PFSK-1 (cell line): ENCODE results near the gene COL25A1. TPM values are rescaled to one million over a fixed set of nuclear protein-coding genes. Genes with fewer than 3 reads are reported as not detected.

Experiments
- FOXP2 ChIP-seq: optimal IDR thresholded peaks from 2 replicates; pipeline ENCODE3; 2011; ENCODE audit warnings: borderline replicate concordance, control low read depth, inconsistent platforms; ENCODE audit not compliant: insufficient read depth; ENCODE audit errors: extremely low read length, extremely low read depth
- POLR2AphosphoS5 ChIP-seq: IDR thresholded peaks from 2 replicates; pipeline ENCODE4 v1.6.1; 2012; ENCODE audit warnings: low read depth, mild to moderate bottlenecking, control low read depth, low read length, moderate library complexity
- SIN3A ChIP-seq: IDR thresholded peaks from 2 replicates; pipeline ENCODE4 v1.6.1; 2012; ENCODE audit warnings: mild to moderate bottlenecking, low read length, moderate library complexity, borderline replicate concordance; ENCODE audit not compliant: insufficient read depth
- TAF1 ChIP-seq: IDR thresholded peaks from 2 replicates; pipeline ENCODE4 v1.6.1; 2012; ENCODE audit warnings: low read length, control low read depth, borderline replicate concordance; ENCODE audit not compliant: insufficient read depth
- polyA plus RNA-seq: library from polyadenylated mRNA; unstranded; fragments of >200 nt; gene quantifications from one replicate; pipeline ENCODE4 v1.2.1, GENCODE V29; 2012; ENCODE audit warnings: low read depth, missing spikeins; ENCODE audit not compliant: insufficient read length
- TF ChIP-seq, protein P1 (sequence below), 2 experiments: IDR thresholded peaks; 2 replicates each; pipeline versions ENCODE4 v1.6.1 to v1.8.0; 2011 to 2012; ENCODE audit warnings: low read depth in 2 of 2, low read length in 2 of 2, control low read depth in 1 of 2, inconsistent platforms in 1 of 2, mild to moderate bottlenecking in 1 of 2, moderate library complexity in 1 of 2; ENCODE audit not compliant: insufficient read depth in 1 of 2

Gene COL25A1
- not detected for polyA plus RNA-seq

DNA sequence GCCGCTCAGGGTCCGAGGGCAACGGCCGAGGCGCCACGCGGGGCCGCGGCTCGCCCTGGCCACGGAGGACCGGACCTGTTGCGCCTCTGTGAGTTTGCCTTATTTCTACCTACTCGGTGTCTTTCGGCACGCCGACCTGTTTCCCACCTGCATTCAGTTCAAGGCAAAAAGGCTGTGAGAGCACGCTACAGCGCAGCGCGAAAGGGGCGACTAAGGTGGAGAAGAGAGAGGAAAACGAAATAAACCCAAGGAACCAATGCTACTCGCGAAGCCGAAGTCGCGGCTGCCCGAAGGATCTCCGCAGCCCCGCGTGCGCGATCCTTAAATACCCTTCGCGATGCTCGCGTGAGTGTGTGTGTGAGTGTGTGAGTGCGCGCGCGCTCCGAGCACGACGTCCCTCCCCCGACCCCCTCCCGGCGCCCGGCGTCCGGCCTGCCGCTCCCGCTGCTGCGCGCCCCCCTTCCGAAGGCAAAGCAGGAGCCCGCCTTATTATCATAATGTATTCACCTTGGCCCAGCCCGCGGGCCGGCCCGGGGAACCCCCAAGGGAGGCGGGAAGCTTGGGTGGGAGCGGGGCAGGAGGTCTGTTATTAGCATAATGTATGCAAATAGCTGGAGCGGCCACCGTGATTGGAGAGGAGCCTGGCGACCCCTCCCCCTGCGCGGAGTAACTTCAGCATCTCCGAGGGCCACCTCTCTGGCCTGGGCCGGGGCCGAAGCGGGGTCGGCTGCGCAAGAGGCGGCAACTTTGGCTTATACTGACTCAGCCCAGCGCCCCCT is at the start of gene COL25A1:
Gene COL25A1 (minus strand): TSS at position 298 of the 779 bp plus-strand sequence.
- TF ChIP-seq FOXP2 = no peak
- no peak for TF ChIP-seq POLR2AphosphoS5
- TF ChIP-seq, protein P1, sequence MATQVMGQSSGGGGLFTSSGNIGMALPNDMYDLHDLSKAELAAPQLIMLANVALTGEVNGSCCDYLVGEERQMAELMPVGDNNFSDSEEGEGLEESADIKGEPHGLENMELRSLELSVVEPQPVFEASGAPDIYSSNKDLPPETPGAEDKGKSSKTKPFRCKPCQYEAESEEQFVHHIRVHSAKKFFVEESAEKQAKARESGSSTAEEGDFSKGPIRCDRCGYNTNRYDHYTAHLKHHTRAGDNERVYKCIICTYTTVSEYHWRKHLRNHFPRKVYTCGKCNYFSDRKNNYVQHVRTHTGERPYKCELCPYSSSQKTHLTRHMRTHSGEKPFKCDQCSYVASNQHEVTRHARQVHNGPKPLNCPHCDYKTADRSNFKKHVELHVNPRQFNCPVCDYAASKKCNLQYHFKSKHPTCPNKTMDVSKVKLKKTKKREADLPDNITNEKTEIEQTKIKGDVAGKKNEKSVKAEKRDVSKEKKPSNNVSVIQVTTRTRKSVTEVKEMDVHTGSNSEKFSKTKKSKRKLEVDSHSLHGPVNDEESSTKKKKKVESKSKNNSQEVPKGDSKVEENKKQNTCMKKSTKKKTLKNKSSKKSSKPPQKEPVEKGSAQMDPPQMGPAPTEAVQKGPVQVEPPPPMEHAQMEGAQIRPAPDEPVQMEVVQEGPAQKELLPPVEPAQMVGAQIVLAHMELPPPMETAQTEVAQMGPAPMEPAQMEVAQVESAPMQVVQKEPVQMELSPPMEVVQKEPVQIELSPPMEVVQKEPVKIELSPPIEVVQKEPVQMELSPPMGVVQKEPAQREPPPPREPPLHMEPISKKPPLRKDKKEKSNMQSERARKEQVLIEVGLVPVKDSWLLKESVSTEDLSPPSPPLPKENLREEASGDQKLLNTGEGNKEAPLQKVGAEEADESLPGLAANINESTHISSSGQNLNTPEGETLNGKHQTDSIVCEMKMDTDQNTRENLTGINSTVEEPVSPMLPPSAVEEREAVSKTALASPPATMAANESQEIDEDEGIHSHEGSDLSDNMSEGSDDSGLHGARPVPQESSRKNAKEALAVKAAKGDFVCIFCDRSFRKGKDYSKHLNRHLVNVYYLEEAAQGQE (IDR thresholded peaks at IDR 0.05; ENCODE audit: insufficient read depth in 1 of 2, low read depth in 2 of 2, low read length in 2 of 2) = no peak
- TF ChIP-seq TAF1 = no peak
- no peak for TF ChIP-seq SIN3A

DNA sequence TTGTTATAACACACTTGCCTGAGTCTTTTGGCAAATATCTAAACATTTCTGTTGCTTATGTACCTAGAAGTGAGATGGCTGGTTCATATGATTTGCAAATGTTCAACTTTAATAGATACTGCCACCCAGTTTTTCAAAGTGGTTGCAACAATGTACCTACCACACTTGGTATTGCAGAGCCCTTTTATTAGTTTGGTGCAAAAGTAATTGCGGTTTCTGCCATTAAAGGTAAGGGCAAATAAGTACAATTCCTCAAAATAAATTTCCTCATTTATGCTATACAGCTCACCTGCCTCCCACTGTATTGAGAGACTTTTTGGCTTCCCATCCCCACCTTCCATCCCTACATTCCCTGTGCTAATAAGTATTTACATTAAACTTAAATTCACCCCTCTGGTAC is 47.7 kb upstream of the COL25A1 start:
- TF ChIP-seq, protein P1 (IDR thresholded peaks at IDR 0.05; ENCODE audit: insufficient read depth in 1 of 2, low read depth in 2 of 2, low read length in 2 of 2) = no peak
- TF ChIP-seq SIN3A (no peak), FOXP2 (no peak), TAF1 (no peak), POLR2AphosphoS5 (no peak)

DNA sequence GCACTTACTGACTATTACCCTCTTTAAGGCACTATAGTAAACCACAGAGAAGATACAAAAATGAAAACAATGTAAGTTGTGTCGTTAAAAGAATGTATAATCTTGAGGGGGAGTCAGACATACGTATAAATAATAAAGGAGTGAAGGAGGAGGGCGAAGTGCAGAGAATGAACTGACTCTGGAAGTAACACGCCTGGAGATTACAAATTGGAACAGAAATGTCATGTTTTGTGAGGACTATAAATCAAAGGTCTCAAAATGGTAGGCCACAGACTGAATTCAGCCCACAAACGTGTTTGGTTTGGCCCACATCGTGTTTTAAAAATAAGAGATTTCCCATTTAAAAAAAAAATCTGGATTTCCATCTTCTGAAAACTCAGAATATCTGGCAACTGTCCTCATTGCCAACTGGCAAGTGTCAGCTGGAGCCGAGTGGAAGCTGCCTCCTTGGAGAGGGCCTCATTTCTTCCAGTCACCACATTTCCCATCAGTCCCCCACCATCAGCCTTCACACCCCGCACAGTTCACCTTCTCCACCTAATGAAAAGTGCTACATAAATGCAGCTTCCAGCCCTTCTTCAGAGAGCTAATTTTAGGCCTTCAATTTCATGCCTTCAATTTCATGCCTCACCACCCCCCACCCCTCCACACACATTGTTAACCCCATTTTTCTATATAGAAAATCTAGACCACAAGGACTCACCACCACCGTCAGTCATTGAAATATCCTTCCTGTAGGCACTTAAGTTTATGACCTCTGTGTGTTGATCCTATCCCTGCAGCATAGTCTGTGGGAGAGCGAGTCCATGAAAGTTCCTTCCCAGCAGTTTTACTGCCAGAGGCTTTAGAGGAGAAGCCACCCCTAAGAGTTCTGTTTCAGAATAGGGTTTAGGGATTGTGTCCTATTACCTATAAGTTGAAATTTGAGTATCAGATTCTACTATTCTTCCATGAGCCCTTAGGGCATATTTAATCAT is 32.0 kb upstream of the COL25A1 start:
- TF ChIP-seq SIN3A = no peak
- TF ChIP-seq TAF1 = no peak
- TF ChIP-seq FOXP2 = no peak
- TF ChIP-seq POLR2AphosphoS5 = no peak
- TF ChIP-seq, protein P1 (IDR thresholded peaks at IDR 0.05; ENCODE audit: insufficient read depth in 1 of 2, low read depth in 2 of 2, low read length in 2 of 2) = no peak

DNA sequence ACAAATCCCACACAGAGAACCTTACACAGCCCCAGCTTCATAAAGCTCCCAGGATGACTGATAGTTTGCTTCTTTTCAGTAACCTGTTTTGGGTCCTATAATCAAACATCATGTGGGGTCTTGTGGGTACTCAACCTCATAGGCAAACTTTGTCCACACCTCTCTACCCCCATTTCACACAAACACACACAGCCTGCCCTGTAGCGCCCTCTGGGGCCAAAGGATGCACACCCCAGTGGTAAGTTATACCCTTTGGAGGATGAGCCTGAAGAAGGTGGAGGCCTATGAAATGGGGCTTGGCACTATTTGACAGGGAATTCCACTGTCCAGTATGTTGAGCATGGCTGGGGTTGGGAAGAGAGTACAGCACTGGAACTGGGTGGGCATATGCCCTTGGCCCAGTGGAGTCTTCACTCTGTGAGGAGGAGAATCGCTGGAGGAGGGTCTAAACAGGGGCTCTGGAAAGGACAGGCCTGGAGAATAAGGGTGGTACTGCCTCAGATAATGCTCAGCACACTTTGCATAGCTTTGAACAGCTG is 30.5 kb upstream of the COL25A1 start:
- TF ChIP-seq SIN3A (no peak), POLR2AphosphoS5 (no peak), FOXP2 (no peak), TAF1 (no peak)
- TF ChIP-seq, protein P1 (IDR thresholded peaks at IDR 0.05; ENCODE audit: insufficient read depth in 1 of 2, low read depth in 2 of 2, low read length in 2 of 2) = no peak
